Left ventricle myocardium inferior (tissue), 1 donor: ENCODE data around the gene CHRNA7. TPM values are rescaled to one million over a fixed set of nuclear protein-coding genes. Genes with fewer than 3 reads are reported as not detected.
"Not testable (repeated sequence)": the region's sequence is repeated elsewhere in the genome, so short reads cannot be mapped to it uniquely, and the experiment has no call there.

Source experiments
- DNase-seq: peaks from one replicate; pipeline ENCODE4 v3.0.0-alpha.2; 2020
- H3K27ac ChIP-seq: fragments of 200-600 bp; replicated peaks from 2 replicates; pipeline ENCODE4 v1.8.0; 2021
- H3K27me3 ChIP-seq: fragments of 200-600 bp; 2 replicates; pipeline ENCODE4 v1.8.0; 2021; ENCODE audit warnings: low read depth
- H3K36me3 ChIP-seq: fragments of 200-600 bp; 2 replicates; pipeline ENCODE4 v1.8.0; 2021
- H3K4me1 ChIP-seq: fragments of 200-600 bp; 2 replicates; pipeline ENCODE4 v1.8.0; 2021
- H3K4me3 ChIP-seq: fragments of 200-600 bp; 2 replicates; pipeline ENCODE4 v1.8.0; 2021; ENCODE audit warnings: mild to moderate bottlenecking, moderate library complexity
- H3K9me3 ChIP-seq: fragments of 200-600 bp; replicated peaks from 2 replicates; pipeline ENCODE4 v1.8.0; 2021
- intact Hi-C: fragments of 100-400 bp; cut with micrococcal nuclease; formaldehyde crosslinking; loops from one replicate; pipeline ENCODE4 v1.11.0; 2022
- total RNA-seq: library from RNA; stranded (reverse); fragmentation: NEBNext Ultra II Directional; extraction: Animal tissue kit (Norgen Biotek cat#: 25700); gene quantifications from one replicate; pipeline ENCODE4 v1.2.1, GENCODE V29; 2021
- TF ChIP-seq, protein P1 (sequence below): fragments of 200-600 bp; IDR thresholded peaks from 2 replicates; pipeline ENCODE4 v1.8.0; 2021; ENCODE audit warnings: antibody characterized with exemption, mild to moderate bottlenecking, borderline replicate concordance
- donor health status: DM: no; HTN: yes; CAD: no; lungs with severe emphysema.

CHRNA7 gene
- total RNA-seq, 1 donor from 2014 or later = 0.60 TPM

DNA sequence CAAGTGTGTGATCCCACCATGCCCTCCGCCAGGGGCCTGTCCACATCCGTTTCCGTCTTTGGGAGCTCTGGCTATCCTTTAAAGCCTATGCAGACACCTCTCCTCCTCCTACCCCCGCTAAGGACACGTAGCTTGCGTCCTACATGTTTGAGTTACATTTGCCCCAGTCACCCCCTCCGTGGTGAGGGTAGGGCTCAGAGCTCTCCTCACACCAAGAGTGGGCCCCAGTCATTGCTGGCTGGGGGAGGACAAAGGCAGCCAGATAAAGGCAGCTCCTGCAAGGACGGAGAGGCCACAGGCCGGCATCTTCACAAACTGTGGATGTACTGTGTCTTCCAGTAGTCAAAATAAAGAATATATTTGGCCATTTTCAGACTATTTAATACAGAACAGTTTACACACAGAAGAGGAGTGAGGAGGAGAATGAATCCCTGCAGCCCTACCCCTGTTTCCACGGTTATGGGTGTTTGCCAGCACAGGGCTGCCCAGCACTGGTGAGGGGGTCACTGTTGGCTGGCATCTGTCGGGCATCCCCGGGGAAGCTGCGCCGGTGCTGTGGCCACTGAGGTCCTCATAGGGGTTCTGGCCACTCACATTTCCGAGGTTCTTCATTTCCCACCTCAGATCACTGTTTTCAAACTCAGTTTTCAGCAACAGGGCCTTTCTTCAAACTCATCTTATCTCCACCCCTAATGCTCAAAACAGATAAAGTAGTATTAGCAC lies 118.7 kb downstream of the CHRNA7 start:
- no peak overlapping the region for H3K4me3 ChIP-seq
- TF ChIP-seq, protein P1, sequence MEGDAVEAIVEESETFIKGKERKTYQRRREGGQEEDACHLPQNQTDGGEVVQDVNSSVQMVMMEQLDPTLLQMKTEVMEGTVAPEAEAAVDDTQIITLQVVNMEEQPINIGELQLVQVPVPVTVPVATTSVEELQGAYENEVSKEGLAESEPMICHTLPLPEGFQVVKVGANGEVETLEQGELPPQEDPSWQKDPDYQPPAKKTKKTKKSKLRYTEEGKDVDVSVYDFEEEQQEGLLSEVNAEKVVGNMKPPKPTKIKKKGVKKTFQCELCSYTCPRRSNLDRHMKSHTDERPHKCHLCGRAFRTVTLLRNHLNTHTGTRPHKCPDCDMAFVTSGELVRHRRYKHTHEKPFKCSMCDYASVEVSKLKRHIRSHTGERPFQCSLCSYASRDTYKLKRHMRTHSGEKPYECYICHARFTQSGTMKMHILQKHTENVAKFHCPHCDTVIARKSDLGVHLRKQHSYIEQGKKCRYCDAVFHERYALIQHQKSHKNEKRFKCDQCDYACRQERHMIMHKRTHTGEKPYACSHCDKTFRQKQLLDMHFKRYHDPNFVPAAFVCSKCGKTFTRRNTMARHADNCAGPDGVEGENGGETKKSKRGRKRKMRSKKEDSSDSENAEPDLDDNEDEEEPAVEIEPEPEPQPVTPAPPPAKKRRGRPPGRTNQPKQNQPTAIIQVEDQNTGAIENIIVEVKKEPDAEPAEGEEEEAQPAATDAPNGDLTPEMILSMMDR = no peak
- peaks cover 15% of the 10 kb centered on the region for H3K27me3 ChIP-seq
- H3K27ac ChIP-seq = no peak overlapping the region
- intact Hi-C loops = no loop called here
- H3K9me3 ChIP-seq = no peaks in the 10 kb centered on the region
- no peaks in the 10 kb centered on the region for H3K4me1 ChIP-seq
- H3K36me3 ChIP-seq = no peaks in the 10 kb centered on the region
- DNase-seq = no peak

- H3K27me3 ChIP-seq = peaks cover 12% of the 10 kb centered on the region
- no peaks in the 10 kb centered on the region for H3K9me3 ChIP-seq
- intact Hi-C loops = no loop called here
- no peak overlapping the region for H3K4me3 ChIP-seq
- H3K4me1 ChIP-seq = no peaks in the 10 kb centered on the region
- no peaks in the 10 kb centered on the region for H3K36me3 ChIP-seq
- H3K27ac ChIP-seq = no peak overlapping the region
- TF ChIP-seq, protein P1 = no peak
- no peak for DNase-seq
These were observed 122.3 kb downstream of the CHRNA7 start for GRCh38 chr15:32152574-32152973.

GRCh38 chr15:32153868-32154623 lies 123.7 kb downstream of the CHRNA7 start:
- H3K27me3 ChIP-seq, H3K4me1 ChIP-seq, DNase-seq, intact Hi-C loops, H3K9me3 ChIP-seq, H3K36me3 ChIP-seq, H3K27ac ChIP-seq, H3K4me3 ChIP-seq: not testable (repeated sequence)

DNA sequence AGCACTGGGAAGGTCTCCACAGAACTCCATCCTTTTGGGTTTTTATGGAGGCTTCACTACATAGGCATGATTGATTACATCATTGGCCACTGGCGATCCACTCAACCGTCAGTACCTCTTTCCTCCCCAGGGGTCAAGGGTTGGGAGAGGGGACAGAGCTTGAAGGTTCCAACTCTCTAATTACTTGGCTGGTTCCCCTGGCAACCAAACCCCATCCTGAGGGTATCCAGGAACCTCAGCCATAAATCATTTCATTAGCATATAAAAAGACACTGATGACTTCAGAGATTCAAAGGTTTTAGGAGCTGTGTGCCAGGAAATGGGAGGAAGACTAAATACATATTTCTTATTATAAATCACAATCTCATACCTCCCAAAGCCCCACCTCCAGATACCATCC lies 131.8 kb downstream of the CHRNA7 start:
- H3K27ac ChIP-seq, H3K4me3 ChIP-seq, DNase-seq, H3K27me3 ChIP-seq, H3K9me3 ChIP-seq, H3K4me1 ChIP-seq, intact Hi-C loops, H3K36me3 ChIP-seq: not testable (repeated sequence)

DNA sequence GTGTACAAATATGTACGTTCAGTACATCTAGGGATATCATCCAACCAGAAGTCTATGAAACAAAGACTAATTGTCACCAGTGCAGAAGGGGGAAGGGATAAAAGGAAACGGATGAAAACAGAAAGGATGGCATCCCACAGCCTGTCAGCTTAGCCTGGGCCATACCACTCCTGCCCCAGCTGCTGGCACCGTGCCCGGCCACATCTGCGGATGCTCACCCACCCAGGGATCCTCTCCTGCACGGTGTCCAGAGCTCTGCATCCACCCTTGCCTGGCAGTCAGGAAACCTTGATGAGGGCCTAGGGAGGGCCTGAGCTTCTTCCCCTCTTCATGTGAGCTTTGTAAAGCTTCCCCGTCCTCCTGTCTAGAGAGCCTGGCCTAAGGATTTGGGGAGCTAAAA lies 133.8 kb downstream of the CHRNA7 start:
- DNase-seq, H3K4me1 ChIP-seq, H3K36me3 ChIP-seq, H3K9me3 ChIP-seq, H3K27ac ChIP-seq, H3K27me3 ChIP-seq, H3K4me3 ChIP-seq, intact Hi-C loops: not testable (repeated sequence)

DNA sequence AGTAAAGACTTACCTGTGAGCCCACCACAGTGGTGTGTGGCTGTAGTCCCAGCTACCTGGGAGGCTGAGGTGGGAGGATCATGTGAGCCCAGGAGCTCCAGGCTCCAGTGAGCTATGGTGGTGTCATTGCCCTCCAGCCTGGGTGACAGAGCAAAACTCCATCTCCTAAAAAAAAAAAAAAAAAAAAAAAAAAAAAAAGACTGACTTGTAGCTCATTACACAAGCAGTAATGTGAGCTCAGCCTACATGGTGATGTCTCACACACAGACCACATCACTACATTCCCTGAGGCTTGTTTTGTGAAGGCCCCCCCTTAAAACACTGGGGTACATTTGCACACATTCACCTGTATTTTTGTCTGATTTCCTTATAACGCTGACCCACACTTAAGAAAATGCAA lies 134.4 kb downstream of the CHRNA7 start:
- H3K27ac ChIP-seq, H3K4me3 ChIP-seq, intact Hi-C loops, H3K4me1 ChIP-seq, H3K36me3 ChIP-seq, H3K9me3 ChIP-seq, DNase-seq, H3K27me3 ChIP-seq: not testable (repeated sequence)

DNA sequence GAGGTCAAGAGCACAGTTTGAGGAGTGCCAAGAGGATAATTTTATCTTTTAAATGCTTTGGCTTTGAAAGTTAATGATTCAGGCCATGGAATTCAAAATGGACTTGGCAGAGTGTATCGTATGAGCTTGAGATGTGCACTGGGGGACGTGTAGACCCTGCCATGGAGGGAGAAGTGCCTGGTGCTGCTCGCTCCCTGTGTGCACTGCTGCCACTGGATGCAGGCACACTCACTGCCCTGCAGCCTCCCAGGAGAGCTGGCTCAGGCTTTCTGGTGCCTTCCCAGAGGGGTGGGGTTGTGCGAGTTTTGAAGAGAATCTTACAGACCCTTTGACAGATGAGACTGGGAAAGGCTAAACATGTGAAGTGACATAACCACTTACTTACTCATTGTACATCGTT lies 135.5 kb downstream of the CHRNA7 start:
- DNase-seq, H3K4me1 ChIP-seq, H3K27me3 ChIP-seq, H3K4me3 ChIP-seq, H3K9me3 ChIP-seq, H3K27ac ChIP-seq, H3K36me3 ChIP-seq, intact Hi-C loops: not testable (repeated sequence)

DNA sequence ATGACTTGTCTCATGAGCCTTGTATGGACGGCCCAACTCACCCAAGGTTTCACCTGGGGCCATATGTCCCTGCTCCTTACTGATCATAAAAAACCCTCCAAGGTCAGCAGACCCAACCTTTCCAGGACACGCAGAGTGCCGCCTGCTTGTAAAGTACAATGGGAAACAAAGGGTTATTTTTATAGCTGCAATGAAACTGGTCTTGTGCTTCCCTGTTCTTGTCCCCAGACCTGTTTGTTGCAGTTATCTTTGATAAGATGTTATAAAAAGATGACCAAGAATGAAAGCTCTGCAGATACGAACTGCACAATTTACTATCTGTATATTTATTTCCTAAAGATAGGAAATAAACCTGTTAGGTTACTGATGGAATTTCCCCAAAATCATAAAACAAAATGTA lies 136.0 kb downstream of the CHRNA7 start:
- intact Hi-C loops, H3K4me1 ChIP-seq, H3K27me3 ChIP-seq, DNase-seq, H3K27ac ChIP-seq, H3K36me3 ChIP-seq, H3K4me3 ChIP-seq, H3K9me3 ChIP-seq: not testable (repeated sequence)

- H3K4me1 ChIP-seq, DNase-seq, intact Hi-C loops, H3K27me3 ChIP-seq, H3K9me3 ChIP-seq, H3K36me3 ChIP-seq, H3K27ac ChIP-seq, H3K4me3 ChIP-seq: not testable (repeated sequence)
These were observed 137.6 kb downstream of the CHRNA7 start for GRCh38 chr15:32167913-32168312.

GRCh38 chr15:32180579-32180978 lies 150.3 kb downstream of the CHRNA7 start:
- H3K27ac ChIP-seq, H3K9me3 ChIP-seq, intact Hi-C loops, H3K27me3 ChIP-seq, DNase-seq, H3K36me3 ChIP-seq, H3K4me1 ChIP-seq, H3K4me3 ChIP-seq: not testable (repeated sequence)

DNA sequence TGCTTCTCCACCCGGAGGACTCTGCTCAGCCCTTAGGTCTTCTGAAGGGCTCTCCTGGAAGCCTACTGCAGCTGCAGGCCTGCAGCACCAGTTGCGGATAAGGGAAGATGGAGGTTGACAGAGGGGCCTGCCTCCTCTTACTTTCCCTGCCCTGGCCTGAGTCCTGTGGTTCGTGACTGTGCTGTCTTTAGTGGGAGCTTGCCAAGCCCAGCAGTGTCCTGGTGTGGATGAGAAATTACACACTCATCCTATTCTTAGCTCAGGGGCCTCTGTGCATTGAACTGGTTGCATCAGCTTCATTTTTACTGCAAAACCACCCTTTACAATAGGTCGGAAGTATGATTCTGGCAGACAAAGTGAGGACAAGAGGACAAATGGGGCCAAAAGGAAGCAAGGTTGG lies 163.5 kb downstream of the CHRNA7 start:
- DNase-seq, H3K9me3 ChIP-seq, H3K36me3 ChIP-seq, H3K4me1 ChIP-seq, H3K27me3 ChIP-seq, H3K27ac ChIP-seq, H3K4me3 ChIP-seq, intact Hi-C loops: not testable (repeated sequence)

GRCh38 chr15:32196206-32196605 lies 165.9 kb downstream of the CHRNA7 start:
- intact Hi-C loops, H3K36me3 ChIP-seq, H3K27ac ChIP-seq, DNase-seq, H3K4me3 ChIP-seq, H3K27me3 ChIP-seq, H3K9me3 ChIP-seq, H3K4me1 ChIP-seq: not testable (repeated sequence)
